T-helper 2 cell (primary cell): ENCODE data around the gene SPOCK2.

Experiments
- DNase-seq, 5 experiments: peaks; one replicate each; pipeline versions ENCODE4 v3.0.0 to v3.0.0-alpha.2; 2012 to 2022

SPOCK2 gene

DNA sequence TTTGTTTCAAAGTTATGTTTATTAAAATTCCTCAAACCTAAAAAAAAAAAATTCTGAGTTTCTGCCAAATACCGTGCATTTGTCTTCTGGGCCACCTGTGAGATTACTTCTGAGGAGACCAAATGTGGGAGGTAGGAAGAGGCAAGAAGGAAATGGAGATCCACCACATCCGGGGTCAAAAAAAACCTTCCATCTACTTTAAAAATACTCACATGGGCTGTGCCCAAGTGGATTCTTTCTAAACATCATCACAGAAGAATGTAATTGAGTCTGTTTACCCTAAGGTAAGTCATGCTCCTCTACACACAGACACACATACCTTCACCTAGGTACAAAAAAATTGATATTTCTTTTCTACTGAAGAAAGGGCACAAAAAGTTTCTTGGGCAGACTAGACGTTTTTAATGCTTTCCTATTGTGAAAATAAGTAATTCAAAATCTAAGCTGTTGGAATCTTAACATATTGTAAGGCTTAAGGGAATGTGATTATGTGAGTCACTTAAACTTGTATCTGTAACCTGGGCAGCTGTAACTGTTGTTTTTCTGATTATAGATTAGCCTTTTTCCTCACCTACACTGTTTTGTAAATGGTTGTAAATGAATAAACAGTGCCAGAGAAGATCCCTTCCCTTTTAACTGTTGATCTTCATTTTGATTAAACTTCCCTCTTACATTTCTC, 19.1 kb upstream of the SPOCK2 start:
- DNase-seq: peak in 2 of 5 experiments; percentile 58 to 77

DNA sequence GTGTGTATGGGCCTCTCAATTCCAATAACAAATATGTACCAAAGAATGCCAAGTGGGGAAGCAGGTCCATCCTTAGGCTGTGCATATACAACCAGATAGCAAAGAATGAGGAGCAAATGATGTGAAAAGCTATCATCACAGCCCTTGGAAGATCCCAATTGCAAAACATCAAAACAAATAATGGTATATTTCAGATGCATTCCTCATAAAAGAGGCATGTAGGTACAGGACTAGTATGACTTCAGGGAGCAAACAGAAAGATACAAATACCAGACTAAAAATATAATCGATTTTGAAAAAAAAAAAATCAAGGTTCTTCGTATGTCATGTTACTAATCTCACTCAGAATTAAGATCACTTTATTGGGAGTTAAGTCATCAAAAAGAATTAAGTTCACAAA, 18.5 kb upstream of the SPOCK2 start:
- no peak for DNase-seq

DNA sequence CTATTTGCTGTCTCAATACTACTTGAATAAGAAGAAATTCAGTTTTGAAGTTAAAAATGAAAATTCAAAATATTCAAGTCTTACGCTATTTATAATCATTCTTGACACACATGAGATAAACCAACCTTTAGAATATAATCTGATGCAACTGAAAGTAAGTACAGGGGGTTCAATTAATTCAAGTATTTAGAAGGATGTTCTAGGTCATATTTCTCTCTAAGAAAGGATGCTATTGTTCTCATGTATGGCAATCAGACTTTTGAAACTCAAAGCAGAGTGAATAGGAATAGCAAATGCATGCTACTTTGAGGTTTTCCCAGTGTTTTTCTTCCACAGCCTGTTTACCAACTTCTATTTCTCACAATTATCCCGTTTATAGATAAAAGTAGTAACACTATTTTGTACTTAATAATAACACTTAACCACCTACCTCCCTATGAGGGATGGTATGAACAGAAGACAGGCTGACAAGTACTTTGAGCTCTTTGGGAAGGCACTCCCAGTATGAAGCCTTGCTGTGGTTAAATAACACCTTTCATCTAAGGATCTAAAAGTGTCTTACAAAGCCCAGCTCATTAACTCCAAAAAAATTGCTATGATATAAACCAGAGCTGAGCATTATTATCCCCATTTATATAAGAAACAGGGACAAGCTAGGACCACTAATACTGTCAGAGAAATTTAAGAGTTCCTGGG, 18.0 kb upstream of the SPOCK2 start:
- DNase-seq: no peak

DNA sequence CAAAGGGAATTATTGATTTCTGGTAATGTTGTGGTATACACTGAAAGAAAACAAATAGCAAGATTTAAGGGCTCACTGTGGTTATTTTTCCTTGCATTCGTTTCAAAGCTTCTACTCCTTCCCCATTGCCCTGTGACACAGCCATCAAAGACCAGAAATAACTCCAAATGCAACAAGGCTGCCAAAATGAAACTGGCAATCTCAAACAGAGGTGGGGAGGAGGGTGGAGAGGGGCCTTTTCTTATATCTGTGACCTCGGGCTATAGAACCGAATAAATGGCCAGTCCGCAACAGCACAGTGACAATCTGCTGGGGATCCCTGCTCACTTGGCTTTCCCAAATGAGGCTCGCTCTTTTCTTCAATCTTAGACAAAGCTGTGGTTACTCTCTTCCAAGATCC, 17.4 kb upstream of the SPOCK2 start:
- no peak for DNase-seq

DNA sequence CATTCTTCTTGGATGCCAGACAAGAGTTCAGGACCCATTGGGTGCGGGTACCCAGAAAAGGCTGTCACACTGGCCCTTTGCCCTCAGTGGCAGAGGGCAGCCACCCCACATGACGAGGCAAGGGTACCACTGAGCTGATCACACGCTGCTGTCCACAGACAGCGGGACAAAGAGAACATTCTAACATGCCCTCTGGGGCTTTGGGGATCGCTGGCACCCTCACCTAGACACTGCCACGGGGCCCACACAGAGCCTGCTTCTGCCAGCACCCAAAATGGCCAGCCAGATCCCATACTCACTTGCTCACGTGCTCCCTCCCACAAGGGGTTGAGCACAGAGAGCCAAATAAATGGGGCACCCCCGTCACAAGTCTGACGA, 16.7 kb upstream of the SPOCK2 start:
- no peak for DNase-seq

DNA sequence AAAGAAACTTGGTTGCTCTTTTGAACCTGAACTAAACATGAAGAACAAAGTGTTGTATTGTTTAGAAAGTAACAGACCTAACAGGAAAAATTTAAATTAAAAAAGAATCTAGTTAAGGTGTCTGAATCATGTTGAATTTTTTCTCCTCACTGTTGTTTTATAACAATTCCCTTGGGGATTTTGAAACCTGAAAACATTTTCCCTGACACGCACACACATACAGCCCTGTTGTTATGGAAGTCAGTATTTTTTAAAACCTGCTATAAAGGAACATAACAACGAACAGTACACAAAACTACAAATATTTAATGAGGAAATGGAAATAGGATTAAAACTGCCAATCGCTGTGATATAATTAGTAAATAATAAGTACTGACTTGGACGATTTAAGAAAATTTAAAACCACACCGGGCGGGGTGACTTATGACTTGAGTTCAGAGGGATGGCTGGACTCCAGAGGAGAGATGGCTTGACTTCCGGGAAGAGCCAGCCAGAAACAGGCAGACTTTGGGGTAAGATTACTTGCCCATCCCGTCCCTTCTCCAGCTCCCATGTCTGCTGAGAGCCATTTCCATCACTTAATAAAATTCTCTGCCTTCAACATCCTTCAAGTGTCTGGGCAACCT, 16.2 kb upstream of the SPOCK2 start:
- no peak for DNase-seq

DNA sequence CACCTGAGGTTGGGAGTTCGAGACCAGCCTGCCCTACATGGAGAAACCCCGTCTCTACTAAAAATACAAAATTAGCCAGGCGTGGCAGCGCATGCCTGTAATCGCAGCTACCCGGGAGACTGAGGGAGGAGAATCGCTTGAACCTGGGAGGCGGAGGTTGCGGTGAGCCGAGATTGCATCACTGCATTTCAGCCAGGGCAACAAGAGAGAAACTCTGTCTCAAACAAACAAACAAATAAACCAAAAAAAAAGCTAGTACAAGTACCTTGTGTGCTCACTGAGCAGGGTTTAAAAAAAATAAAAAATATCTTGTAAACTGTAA, 11.2 kb upstream of the SPOCK2 start:
- no peak for DNase-seq

DNA sequence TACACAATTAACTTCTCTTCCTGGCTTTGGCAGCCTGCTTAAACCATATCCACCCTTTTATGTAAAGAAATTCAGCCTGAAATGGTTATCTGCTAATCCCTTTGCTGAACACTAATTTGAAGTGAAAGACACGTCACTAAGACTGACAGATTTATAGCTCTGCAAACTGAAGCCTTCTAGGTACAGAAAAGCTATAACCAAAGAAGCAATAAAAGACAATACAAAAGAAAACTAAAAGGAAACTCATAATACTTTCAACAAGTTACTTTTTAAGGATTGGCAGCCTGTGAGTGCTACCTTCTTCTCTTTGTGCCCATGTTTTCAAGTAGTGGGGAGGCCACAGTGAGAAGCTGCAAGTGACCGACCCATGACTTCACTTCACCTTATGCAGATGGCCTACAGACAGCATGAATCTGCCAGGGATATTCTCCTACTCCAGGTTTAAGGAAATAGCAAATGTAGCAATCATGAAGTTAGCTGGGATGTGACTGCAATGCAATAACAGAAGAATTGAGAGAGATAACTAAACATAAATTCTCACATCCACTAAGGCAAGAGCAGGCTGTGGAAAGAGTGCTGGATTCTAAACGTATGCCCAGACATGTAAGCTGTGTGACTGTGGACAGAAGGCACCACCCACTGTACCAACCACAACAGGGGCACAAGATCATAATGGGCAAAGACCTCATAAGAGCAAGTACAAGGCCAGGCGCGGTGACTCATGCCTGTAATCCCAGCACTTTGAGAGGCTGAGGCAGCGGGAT, 10.7 kb upstream of the SPOCK2 start:
- no peak for DNase-seq

DNA sequence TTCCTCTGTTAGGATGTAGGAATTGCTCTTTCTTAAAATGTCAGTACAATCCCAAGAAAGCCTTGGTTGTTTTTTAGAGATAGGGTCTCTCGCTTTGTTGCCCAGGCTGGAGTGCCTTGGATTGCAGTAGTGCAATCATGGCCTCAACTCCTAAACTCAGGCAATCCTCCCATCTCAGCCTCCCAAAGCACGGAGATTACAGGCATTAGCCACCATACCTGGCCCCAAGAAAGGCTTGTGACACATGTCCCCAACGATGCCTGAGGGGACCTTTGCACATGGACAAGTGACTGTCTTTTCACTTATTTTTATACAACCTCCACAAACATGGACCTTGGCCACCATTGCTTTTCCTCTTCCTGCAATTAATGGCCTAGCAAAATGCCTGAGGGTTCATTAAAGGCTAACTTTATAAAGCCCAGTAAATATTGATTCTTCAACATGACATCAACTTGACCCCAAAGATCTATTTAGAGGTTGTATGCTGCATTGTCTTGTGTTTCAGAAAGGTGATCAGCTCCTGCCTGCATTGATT, 10.0 kb upstream of the SPOCK2 start:
- DNase-seq: no peak

DNA sequence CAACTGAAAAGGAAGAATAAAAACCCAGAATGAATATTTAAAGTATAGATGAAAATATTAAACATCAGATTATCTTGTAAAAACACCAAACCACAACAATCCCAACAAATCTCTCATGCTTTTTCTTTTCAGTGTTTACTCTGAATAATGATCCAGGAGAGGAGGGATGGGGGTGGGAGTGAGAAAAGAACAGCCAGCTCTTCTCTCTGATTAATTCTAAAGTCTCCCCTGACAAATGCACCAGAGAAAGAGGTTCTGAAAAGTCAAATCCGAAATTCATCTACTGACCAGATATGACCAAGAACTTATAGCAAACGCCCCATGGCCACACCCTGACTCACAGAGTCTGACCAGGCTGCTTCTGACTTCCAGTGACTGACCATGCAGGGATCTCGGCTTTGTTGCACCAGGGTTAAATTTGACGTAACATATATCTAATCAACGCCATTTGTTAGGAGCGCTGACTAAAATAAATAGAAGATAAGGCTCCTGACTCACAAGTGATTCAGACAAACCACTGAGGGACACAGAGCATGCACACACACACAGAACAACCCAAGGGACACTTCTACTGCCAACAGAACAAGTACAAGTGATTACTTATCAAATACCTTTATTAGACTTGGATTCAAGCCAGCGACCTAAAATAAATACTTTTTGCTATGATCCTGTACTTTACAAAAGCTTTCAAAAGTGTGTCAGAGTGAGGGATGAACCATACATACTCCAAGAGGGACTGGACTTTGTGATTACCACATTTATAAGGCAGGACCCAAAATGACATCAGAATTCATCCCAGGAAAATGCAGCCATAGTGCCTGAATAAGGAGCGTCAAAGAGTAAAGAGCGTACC, 9.3 kb upstream of the SPOCK2 start:
- no peak for DNase-seq

DNA sequence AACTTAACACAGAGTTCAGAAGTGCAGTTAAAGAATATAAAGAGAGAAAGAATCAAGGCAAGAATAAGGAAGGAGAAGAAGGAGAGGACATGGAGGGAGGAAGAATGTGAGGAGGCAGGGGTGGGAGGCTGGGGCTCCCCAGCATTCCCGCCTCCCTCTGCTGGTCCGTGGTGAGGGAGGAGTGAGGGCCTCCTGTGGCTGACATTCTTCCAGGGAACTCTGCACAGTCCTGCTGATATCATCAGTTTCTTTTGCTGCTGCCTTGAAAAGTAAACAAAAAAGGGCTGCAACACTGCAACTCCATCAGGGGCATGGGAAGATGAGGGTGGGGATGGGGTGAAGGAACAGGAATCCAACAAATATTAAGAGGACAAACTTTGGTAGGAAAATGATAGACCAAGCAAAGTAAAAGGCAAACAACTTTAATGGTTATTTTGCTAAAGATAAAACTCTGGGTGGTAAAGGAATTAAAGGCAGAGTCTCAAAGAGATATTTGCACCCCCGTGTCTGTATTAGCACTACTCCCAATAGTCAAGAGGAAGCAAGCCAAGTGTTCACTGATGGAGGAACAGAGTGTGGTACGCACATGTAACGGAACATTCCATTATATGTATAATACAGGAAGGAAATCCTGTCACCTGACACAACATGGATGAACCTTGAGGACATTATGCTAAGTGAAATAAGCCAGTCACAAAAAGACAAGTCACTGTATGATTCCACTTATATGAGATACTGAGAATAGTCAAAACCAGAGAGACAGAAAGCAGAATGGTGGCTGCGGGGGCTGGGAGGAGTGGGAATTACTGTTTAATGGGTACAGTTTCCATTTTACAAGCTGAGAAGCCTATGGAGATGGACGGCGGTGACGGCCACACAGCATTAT, 8.0 kb upstream of the SPOCK2 start:
- no peak for DNase-seq

DNA sequence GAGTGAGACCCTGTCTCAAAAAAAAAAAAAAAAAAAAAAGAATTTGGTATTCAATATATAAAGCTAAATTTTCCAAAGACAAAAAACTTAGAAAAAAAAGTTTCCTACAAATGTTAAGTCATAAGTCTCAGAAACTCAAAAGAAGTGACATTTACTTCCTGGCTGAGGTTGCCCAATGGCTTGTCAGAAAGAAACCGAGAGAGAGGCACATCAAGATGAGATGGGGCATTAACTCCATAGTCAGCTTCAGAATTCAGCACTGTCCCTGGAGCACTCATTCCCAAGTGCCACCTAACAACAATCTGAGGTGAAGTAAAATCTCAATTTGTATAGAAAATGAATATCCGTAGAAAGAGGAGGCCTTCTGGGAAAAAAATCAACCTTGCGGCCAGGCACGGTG, 6.8 kb upstream of the SPOCK2 start:
- peak in 1 of 5 experiments; percentile 53 for DNase-seq

DNA sequence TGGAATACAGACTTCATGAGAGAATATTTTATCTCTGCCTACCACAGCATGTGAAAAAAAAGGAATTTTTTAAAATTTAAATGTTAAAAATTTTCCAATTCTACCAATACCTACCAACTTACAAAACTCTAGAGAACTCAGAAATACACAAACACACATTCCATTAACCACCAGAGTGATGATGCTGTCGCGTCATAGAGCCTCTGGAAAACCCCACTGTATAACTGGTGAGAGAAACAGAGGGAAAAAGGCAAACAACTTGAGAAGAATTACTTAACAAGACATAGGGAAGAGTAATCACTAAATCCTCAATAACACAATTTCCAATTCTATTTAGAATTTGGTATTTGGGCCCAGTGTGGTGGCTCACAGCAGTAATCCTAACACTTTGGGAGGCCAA, 6.2 kb upstream of the SPOCK2 start:
- DNase-seq: no peak

DNA sequence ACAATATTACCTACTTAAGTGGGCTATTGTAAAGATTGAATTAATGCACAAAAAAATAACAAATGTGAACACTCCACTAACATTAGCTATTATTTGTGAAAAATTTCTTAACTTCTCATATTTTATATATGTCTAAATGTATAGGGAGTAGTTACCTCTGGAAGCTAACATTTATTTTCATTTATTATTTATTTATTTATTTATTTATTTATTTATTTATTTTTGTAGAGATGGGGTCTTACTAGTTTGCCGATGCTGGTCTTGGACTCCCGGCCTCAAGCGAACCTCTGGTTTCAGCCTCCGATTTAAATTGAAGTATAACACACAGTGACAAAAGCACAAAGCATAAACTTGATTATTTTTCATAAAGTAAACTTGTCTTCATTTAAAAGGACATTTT, 5.1 kb upstream of the SPOCK2 start:
- no peak for DNase-seq

DNA sequence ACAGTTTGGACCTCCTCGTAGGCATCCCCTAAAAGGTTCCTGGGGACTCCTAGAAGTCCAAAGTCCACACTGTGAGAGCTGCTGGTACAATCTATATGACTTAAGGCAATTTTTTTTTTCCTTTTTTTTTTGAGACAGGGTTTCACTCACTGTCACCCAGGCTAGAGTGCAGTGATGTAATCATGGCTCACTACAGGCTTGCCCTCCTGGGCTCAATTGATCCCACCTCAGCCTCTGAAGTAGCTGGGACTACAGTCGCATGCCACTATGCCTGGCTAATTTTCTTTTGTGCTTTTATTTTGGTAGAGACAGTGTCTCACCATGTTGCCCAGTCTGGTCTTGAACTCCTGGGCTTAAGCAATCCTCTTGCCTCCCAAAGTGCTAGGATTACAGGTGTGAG, 4.6 kb upstream of the SPOCK2 start:
- no peak for DNase-seq

DNA sequence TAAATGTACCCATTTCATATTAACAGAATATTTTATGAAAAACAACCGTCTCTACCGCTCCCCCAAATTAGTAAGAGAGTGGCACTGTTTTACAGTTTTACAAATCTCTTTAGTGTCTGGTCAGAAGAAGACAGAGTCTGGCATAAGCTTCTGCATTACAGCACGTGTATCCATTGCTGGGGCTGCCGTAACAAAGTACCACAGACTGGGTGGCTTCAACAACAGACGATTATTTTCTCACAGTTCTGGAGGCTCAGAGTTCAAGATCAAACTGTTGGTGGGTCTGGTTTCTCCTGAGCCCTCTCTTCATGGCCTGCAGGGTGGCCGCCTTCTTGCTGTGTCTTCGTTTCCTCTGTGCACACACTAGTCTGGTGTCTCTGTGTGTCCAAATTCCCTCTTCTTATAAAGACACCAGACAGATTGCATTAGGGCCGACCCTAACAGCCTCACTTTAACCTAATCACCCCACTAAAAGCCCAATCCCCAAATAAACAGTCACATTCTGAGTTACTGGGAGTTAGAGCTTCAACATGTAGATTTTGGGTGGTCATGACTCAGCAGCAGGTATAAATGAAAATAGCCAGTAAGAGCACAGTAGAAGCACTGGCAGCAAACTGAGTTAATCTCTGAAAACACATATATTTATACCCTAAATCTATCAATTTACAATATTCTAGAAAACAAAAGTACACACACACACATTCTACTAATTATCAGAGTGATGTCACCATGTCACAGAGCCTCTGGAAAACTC, 4.0 kb upstream of the SPOCK2 start:
- DNase-seq: no peak

DNA sequence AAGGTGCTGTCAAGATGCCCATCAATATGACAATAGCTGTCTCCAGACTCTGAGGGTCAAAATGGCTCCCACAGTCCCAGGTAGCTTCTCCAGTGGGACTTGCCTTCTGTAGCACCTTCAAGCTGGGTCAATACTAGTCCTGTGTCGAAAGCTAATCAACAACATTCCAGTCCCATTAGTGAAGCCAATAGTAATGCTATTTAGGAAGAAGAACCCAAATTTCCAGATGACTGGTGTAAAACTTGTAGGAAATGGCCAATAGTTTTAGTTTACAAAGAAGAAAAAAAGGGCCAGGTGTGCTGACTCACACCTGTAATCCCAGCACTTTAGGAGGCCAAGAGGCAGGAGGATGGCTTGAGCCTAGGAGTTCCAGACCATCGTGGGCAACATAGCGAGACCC, 2.0 kb upstream of the SPOCK2 start:
- DNase-seq: no peak

DNA sequence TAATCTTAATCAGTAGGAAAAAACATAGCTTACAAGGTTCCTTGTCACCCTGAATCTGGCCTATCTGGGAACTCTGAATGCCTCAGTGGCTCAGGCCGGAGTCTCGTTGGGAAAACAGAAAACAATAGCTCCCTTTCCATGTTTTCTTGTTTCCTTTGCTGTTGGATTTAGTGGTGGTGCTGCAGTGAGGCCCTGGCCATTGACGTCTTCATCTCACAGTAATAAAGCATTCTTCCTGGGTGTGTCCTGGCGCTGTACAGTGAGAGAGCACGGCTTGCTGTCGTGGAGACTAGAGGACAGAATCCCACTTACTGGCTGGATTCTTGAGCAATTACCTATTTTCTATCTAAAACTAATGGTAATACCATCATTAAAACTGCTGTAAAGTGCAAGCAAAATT, 1.3 kb upstream of the SPOCK2 start:
- DNase-seq: peak in 1 of 5 experiments; percentile 68

DNA sequence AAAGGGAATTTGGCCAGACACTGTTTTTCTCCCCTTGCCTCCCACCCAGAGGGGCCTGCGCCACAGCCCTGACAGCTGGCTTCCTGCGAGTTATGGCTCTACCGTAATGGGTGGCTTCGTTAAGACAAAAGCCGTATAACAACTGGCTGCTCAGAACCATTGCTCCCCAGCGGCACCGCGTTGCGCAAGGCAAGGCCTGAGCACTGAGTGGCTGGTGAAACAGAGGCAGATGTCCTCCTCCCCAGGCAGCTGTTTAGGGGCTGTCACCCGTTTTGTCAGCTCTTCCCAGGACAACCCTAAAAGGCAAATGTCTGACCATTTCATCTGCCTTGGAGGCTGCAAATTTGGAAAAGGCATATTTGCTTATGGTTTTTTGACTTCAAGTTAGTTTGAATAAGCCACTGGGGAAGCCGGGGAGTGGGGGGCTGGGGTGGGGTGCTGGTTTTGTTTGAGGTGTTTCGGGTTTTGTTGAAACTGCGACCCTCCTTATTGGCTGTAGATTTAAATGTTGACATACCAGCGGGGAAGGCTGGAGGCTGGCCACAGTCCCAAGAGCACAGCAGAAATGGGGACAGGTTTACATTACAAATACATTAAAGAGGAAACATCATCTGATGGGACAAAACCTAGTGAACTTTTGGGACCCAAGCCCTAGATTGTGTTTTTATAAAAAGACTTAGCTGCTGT, 681 bp upstream of the SPOCK2 start:
- DNase-seq: peak in 4 of 5 experiments; percentile 25 to 79 (median 62)
